Stimulated activated naive CD8-positive, alpha-beta T cell treated with anti-CD3 and anti-CD28 coated beads, Interleukin-15, amount 100 ng/mL, for 72 hours (primary cell): ENCODE measurements around the gene RIT1.

Experiments used
- ATAC-seq: fragments of 150-1000 bp; cut with Tn5 transposase; 2 replicates; pipeline ENCODE4 v1.10.0; 2021; ENCODE audit warnings: mild to moderate bottlenecking, moderate library complexity
- DNase-seq, 2 donors: peaks; one replicate each; pipeline ENCODE4 v3.0.0; 2021 to 2022
- H3K27ac Mint-ChIP-seq, 2 donors: one replicate each; pipeline ENCODE4 v1.8.0; 2022; ENCODE audit warnings: mild to moderate bottlenecking in 2 of 2, mixed read lengths in 2 of 2, moderate library complexity in 2 of 2
- H3K27me3 Mint-ChIP-seq: one replicate; pipeline ENCODE4 v1.8.0; 2022; ENCODE audit warnings: mixed read lengths
- H3K4me1 Mint-ChIP-seq: one replicate; pipeline ENCODE4 v1.8.0; 2022; ENCODE audit warnings: mild to moderate bottlenecking, mixed read lengths
- H3K4me3 Mint-ChIP-seq, 2 donors: one replicate each; pipeline ENCODE4 v1.8.0; 2022; ENCODE audit warnings: mild to moderate bottlenecking in 2 of 2, mixed read lengths in 2 of 2, moderate library complexity in 1 of 2
- H3K9me3 Mint-ChIP-seq, 2 donors: one replicate each; pipeline ENCODE4 v1.8.0; 2022; ENCODE audit warnings: mixed read lengths in 2 of 2

Gene RIT1

GRCh38 chr1:155859234-155859829, 51.8 kb downstream of the RIT1 start, which contains the start of gene SYT11:
SYT11 (plus strand) TSS chr1:155859567; CDS start chr1:155859762, 195 bp downstream.
- peak within 1 kb of the TSS; percentile 97 to 100 for H3K4me3 Mint-ChIP-seq
- ATAC-seq: peak; percentile 83
- H3K4me1 Mint-ChIP-seq: peaks cover 60% of the 10 kb centered on the region
- H3K9me3 Mint-ChIP-seq: no peaks in the 10 kb centered on the region
- H3K27ac Mint-ChIP-seq: peak within 1 kb of the TSS; percentile 96 to 99
- peak; percentile 92 to 96 for DNase-seq
- H3K27me3 Mint-ChIP-seq: no peaks in the 10 kb centered on the region

GRCh38 chr1:155858800-155859233, 52.3 kb downstream of the RIT1 start:
- peak; percentile 45 for ATAC-seq
- no peaks in the 10 kb centered on the region for H3K27me3 Mint-ChIP-seq
- peak overlapping the region; percentile 97 to 100 for H3K4me3 Mint-ChIP-seq
- peak overlapping the region; percentile 96 to 99 for H3K27ac Mint-ChIP-seq
- peak; percentile 42 to 69 for DNase-seq
- no peaks in the 10 kb centered on the region for H3K9me3 Mint-ChIP-seq
- H3K4me1 Mint-ChIP-seq: peaks cover 60% of the 10 kb centered on the region

DNA sequence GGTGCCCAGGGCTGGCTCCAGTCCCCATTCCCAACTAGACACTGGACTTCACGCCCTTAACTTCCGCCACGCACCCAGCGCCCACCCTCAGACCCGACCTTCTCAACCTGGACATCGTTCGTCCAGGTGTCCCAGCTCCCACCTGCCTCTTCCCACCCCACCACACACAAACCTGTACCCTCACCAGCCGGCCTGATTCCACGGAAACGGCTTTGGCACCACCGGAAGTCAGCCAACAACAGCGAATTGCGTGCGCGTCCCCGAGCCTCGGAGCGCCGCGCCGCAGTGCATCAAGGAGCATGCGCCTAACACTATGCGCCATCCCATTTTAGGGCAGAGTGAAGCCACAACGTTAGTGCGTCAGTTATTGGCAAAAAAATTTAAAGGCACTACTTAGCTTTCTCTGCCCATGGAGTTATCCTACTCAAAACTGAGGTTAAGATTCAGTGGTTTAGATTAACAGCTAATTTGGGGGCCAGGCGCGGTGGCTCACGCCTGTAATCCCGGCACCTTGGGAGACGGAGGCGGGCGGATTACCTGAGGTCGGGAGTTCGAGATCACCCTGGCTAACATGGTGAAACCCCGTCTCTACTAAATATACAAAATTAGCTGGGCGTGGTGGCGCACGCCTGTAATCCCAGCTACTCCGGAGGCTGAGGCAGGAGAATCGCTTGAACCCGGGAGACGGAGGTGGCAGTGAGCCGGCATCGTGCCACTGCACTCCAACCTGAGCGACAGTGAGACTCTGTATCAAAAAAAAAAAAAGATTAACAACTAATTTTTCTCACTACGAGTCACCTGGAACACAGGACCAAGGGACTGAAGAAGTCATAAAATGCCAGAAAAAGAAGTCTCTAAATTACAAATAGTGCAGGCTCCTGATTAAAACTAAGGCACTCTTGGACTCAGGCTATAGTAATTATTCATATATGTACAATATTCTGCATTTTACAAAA, 53.9 kb downstream of the RIT1 start, which contains the start of gene GON4L:
Gene GON4L (minus strand): TSS at position 240 of the 956 bp plus-strand sequence. CDS start 3,434 bp downstream, outside the sequence.
- Mint-ChIP-seq H3K9me3 (peaks cover 0 to under 1% of the 10 kb centered on the region in 2 donors), H3K27me3 (no peaks in the 10 kb centered on the region), H3K4me1 (peaks cover 72% of the 10 kb centered on the region), H3K4me3 (peak within 1 kb of the TSS; percentile 100), H3K27ac (peak within 1 kb of the TSS; percentile 99 to 100)
- peak; percentile 84 to 90 for DNase-seq
- peak; percentile 74 for ATAC-seq

- H3K27ac Mint-ChIP-seq: peak overlapping the region; percentile 99 to 100
- peaks cover 81% of the 10 kb centered on the region for H3K4me1 Mint-ChIP-seq
- DNase-seq (no peak), ATAC-seq (no peak)
- peaks cover 0 to 4% of the 10 kb centered on the region in 2 donors for H3K9me3 Mint-ChIP-seq
- no peaks in the 10 kb centered on the region for H3K27me3 Mint-ChIP-seq
- H3K4me3 Mint-ChIP-seq: peak overlapping the region; percentile 100
These were observed 54.7 kb downstream of the RIT1 start for GRCh38 chr1:155856257-155856974.

- no peak overlapping the region for H3K27ac Mint-ChIP-seq
- peaks cover 70% of the 10 kb centered on the region for H3K4me1 Mint-ChIP-seq
- peaks cover 0 to 4% of the 10 kb centered on the region in 2 donors for H3K9me3 Mint-ChIP-seq
- H3K27me3 Mint-ChIP-seq: no peaks in the 10 kb centered on the region
- no peak for ATAC-seq
- DNase-seq: no peak
- H3K4me3 Mint-ChIP-seq: peak overlapping the region; percentile 4 to 11
These were observed 60.8 kb downstream of the RIT1 start for GRCh38 chr1:155850345-155850744.

DNA sequence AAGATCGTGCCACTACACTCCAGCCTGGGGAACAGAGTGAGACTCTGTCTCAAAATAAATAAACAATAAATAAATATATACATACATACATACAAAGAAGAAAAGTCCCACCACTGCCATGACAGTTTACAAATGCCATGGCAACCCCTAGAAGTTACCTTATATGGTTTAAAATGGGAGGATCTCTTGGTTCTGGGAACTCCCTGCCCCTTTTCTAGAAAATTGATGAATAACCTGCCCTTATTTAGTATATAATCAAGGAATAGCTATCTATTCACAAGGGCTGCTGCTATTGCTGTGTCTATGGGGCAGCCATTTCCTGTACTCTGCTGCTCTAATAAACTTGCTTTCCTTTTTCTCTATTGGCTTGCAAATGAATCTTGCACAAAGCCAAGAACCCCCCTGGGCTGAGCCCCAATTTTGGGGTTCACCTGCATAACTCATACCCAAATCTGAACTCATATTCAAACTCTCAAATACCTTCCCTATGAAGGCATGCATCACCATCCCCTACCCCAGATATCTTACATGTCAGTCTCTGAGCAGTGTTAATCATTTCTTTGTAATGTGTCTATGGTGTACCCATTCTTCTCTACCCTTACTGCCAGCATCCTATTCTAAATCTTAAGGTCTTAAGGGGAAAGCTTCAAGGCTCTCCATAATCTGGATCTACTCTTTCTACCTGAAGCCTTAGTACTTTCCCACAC, 63.2 kb downstream of the RIT1 start:
- peak overlapping the region in 1 of 2 donors; percentile 66 for H3K27ac Mint-ChIP-seq
- DNase-seq (peak in 1 of 2 donors; percentile 7), ATAC-seq (peak; percentile 98)
- H3K9me3 Mint-ChIP-seq: peaks cover 0 to 4% of the 10 kb centered on the region in 2 donors
- no peaks in the 10 kb centered on the region for H3K27me3 Mint-ChIP-seq
- peaks cover 79% of the 10 kb centered on the region for H3K4me1 Mint-ChIP-seq
- H3K4me3 Mint-ChIP-seq: peak overlapping the region; percentile 58
